Stimulated activated CD8-positive, alpha-beta memory T cell treated with anti-CD3 and anti-CD28 coated beads, Interleukin-2, amount 100 ng/mL, for 1 hour (primary cell): ENCODE measurements around the gene FGD4.
"Not testable (repeated sequence)": the region's sequence is repeated elsewhere in the genome, so short reads cannot be mapped to it uniquely, and the experiment has no call there.

Experiments used
- DNase-seq, 2 donors: peaks; one replicate each; pipeline ENCODE4 v3.0.0-alpha.2; 2020; ENCODE audit warnings: low read depth in 2 of 2

Gene FGD4

GRCh38 chr12:32522331-32523221, 123.2 kb downstream of the FGD4 start:
- no peak for DNase-seq

- not testable (repeated sequence) for DNase-seq
Observed at GRCh38 chr12:32525802-32526201, 126.4 kb downstream of the FGD4 start.

- not testable (repeated sequence) for DNase-seq
Observed at GRCh38 chr12:32526343-32526742, 127.0 kb downstream of the FGD4 start.

- DNase-seq, result no peak
Observed at GRCh38 chr12:32532422-32532821, 133.1 kb downstream of the FGD4 start.

GRCh38 chr12:32532951-32533350, 133.6 kb downstream of the FGD4 start:
- DNase-seq, result no peak

- not testable (repeated sequence) for DNase-seq
Observed at GRCh38 chr12:32533506-32533905, 134.1 kb downstream of the FGD4 start.

- DNase-seq, result no peak
Observed at GRCh38 chr12:32533971-32534590, 134.7 kb downstream of the FGD4 start.

- DNase-seq, result no peak
Observed at GRCh38 chr12:32534698-32535097, 135.3 kb downstream of the FGD4 start.

- DNase-seq, result no peak
Observed at GRCh38 chr12:32535288-32535999, 136.1 kb downstream of the FGD4 start.

- no peak for DNase-seq
Observed at GRCh38 chr12:32536000-32536345, 136.6 kb downstream of the FGD4 start.

- DNase-seq, result no peak
Observed at GRCh38 chr12:32541754-32542374, 142.5 kb downstream of the FGD4 start.

GRCh38 chr12:32542428-32543229, 143.3 kb downstream of the FGD4 start:
- DNase-seq, result no peak

GRCh38 chr12:32544893-32545292, 145.5 kb downstream of the FGD4 start:
- no peak for DNase-seq

GRCh38 chr12:32545413-32545980, 146.1 kb downstream of the FGD4 start:
- no peak for DNase-seq

- no peak for DNase-seq
Observed at GRCh38 chr12:32546272-32546671, 146.9 kb downstream of the FGD4 start.

GRCh38 chr12:32548691-32549281, 149.4 kb downstream of the FGD4 start:
- DNase-seq, result no peak

- no peak for DNase-seq
Observed at GRCh38 chr12:32549675-32550079, 150.3 kb downstream of the FGD4 start.

- no peak for DNase-seq
Observed at GRCh38 chr12:32551058-32551457, 151.7 kb downstream of the FGD4 start.

GRCh38 chr12:32558903-32559302, 159.5 kb downstream of the FGD4 start:
- DNase-seq, result no peak

GRCh38 chr12:32559434-32559833, 160.1 kb downstream of the FGD4 start:
- DNase-seq, result no peak

- DNase-seq, result no peak
Observed at GRCh38 chr12:32560520-32560919, 161.2 kb downstream of the FGD4 start.
